Endothelial cell of umbilical vein (primary cell): Measurements from ENCODE around the gene NALCN. TPM values are rescaled to one million over a fixed set of nuclear protein-coding genes. Genes with fewer than 3 reads are reported as not detected.

ENCODE experiments used
- BruUV-seq: library from RNA; stranded (reverse); fragments of 400-500 nt; replicated peaks from 2 replicates; lab custom pipeline; 2021; lab: Mats Ljungman, UMichigan
- CTCF ChIA-PET: fragments of 300-600, 350-600 bp; sonication (Branson Sonifier 250); formaldehyde crosslinking; loops from one replicate; lab custom pipeline; 2021; ENCODE audit warnings: antibody characterized with exemption, inconsistent platforms; lab: Charles Lee
- POLR2A ChIA-PET: fragments of 300-600, 350-600 bp; sonication (Branson Sonifier 250); formaldehyde crosslinking; loops from one replicate; lab custom pipeline; 2021; ENCODE audit warnings: antibody characterized with exemption, inconsistent platforms; lab: Charles Lee
- DNase-seq: peaks from one replicate; pipeline ENCODE4 v3.0.0-alpha.2; 2011; ENCODE audit warnings: low read depth, low spot score
- FAIRE-seq: peaks from 2 replicates; lab custom pipeline; 2011; peaks lifted over from hg19 to GRCh38; lab: Jason Lieb, UNC
- H2AFZ ChIP-seq: 2 replicates; pipeline ENCODE4 v1.6.0; 2012; ENCODE audit warnings: low read depth, low read length, control low read depth, inconsistent platforms
- H3K27ac ChIP-seq: 2 replicates; pipeline ENCODE4 v1.5.1; 2011; ENCODE audit warnings: low read depth, mild to moderate bottlenecking, control low read depth, low read length, moderate library complexity; ENCODE audit not compliant: insufficient read depth
- H3K27me3 ChIP-seq, 2 experiments: 2 replicates each; pipeline versions ENCODE4 v1.6.0 to v1.6.1; 2011; ENCODE audit warnings: low read length in 2 of 2, mixed read lengths in 1 of 2; ENCODE audit not compliant: control insufficient read depth in 2 of 2, insufficient read depth in 2 of 2
- H3K36me3 ChIP-seq, 2 experiments: 2 replicates in 1 of 2; 3 replicates in 1 of 2; pipeline ENCODE4 v1.5.1; 2011; ENCODE audit warnings: low read length in 2 of 2, mild to moderate bottlenecking in 1 of 2, moderate library complexity in 1 of 2; ENCODE audit not compliant: control insufficient read depth in 2 of 2, insufficient read depth in 2 of 2; ENCODE audit errors: extremely low read depth in 1 of 2
- H3K4me1 ChIP-seq: 3 replicates; pipeline ENCODE4 v1.5.1; 2011; ENCODE audit warnings: mild to moderate bottlenecking, low read length; ENCODE audit not compliant: control insufficient read depth, insufficient read depth; ENCODE audit errors: extremely low read depth
- H3K4me2 ChIP-seq: 2 replicates; pipeline ENCODE4 v1.6.1; 2011; ENCODE audit warnings: low read length, control low read depth, mixed read lengths; ENCODE audit not compliant: insufficient read depth
- H3K4me3 ChIP-seq, 3 experiments: fragments of 200-600 bp in 1 of 3; sonication (generic), shearing (Covaris generic) in 1 of 3; replicated peaks in 1 of 3; 2 replicates each; pipeline ENCODE4 v1.5.1; 2011 to 2016; ENCODE audit warnings: control low read depth in 3 of 3, low read length in 3 of 3, mild to moderate bottlenecking in 2 of 3, inconsistent platforms in 1 of 3, low read depth in 1 of 3, moderate library complexity in 1 of 3; ENCODE audit not compliant: insufficient read depth in 1 of 3
- H3K79me2 ChIP-seq: 2 replicates; pipeline ENCODE4 v1.6.0; 2012; ENCODE audit warnings: low read length, inconsistent platforms; ENCODE audit not compliant: control insufficient read depth, insufficient read depth
- H3K9ac ChIP-seq: replicated peaks from 2 replicates; pipeline ENCODE3; 2011; ENCODE audit warnings: low read length, control low read depth; ENCODE audit not compliant: insufficient read depth; ENCODE audit errors: extremely low read depth
- H3K9me1 ChIP-seq: replicated peaks from 3 replicates; pipeline ENCODE4 v1.6.0; 2011; ENCODE audit warnings: mild to moderate bottlenecking, low read length; ENCODE audit not compliant: control insufficient read depth, insufficient read depth; ENCODE audit errors: extremely low read depth
- H3K9me3 ChIP-seq: replicated peaks from 2 replicates; pipeline ENCODE4 v1.5.1; 2012; ENCODE audit warnings: low read length, inconsistent platforms; ENCODE audit not compliant: control insufficient read depth, insufficient read depth
- H4K20me1 ChIP-seq: replicated peaks from 2 replicates; pipeline ENCODE3; 2011; ENCODE audit warnings: mild to moderate bottlenecking, low read length; ENCODE audit not compliant: control insufficient read depth, insufficient read depth; ENCODE audit errors: extremely low read depth
- CTCF ChIP-seq, 2 donors: IDR thresholded peaks; 1 replicate in 1 of 2; 2 replicates in 1 of 2; pipeline ENCODE4 v1.5.1; 2011; ENCODE audit warnings: low read length in 2 of 2, mild to moderate bottlenecking in 2 of 2, moderate library complexity in 2 of 2, control low read depth in 1 of 2, inconsistent platforms in 1 of 2, low read depth in 1 of 2; ENCODE audit not compliant: insufficient read depth in 1 of 2; ENCODE audit errors: extremely low read depth in 1 of 2
- EZH2 ChIP-seq: IDR thresholded peaks from 2 replicates; pipeline ENCODE4 v1.6.1; 2012; ENCODE audit warnings: borderline replicate concordance, low read depth, mild to moderate bottlenecking, moderate library complexity, low read length, inconsistent platforms; ENCODE audit not compliant: severe bottlenecking
- FOS ChIP-seq: IDR thresholded peaks from 2 replicates; pipeline ENCODE4 v1.6.1; 2011; ENCODE audit warnings: mild to moderate bottlenecking, low read length, moderate library complexity, borderline replicate concordance; ENCODE audit not compliant: insufficient read depth
- GATA2 ChIP-seq: IDR thresholded peaks from 2 replicates; pipeline ENCODE4 v1.7.0; 2011; ENCODE audit warnings: low read depth, mild to moderate bottlenecking, moderate library complexity, mixed read lengths, low read length; ENCODE audit not compliant: insufficient read length, insufficient read depth
- JUN ChIP-seq: IDR thresholded peaks from 2 replicates; pipeline ENCODE4 v1.6.1; 2011; ENCODE audit warnings: borderline replicate concordance, low read depth; ENCODE audit not compliant: insufficient read length, insufficient read depth
- MYC ChIP-seq: IDR thresholded peaks from one replicate; pipeline ENCODE4 v1.6.1; 2011; ENCODE audit warnings: mild to moderate bottlenecking, low read depth, low read length
- POLR2A ChIP-seq: IDR thresholded peaks from 2 replicates; pipeline ENCODE4 v1.6.1; 2012; ENCODE audit warnings: low read depth, mild to moderate bottlenecking, control low read depth, low read length
- POLR2AphosphoS5 ChIP-seq: IDR thresholded peaks from 2 replicates; pipeline ENCODE4 v1.6.1; 2012; ENCODE audit warnings: low read depth, mild to moderate bottlenecking, control low read depth, low read length, moderate library complexity; ENCODE audit not compliant: insufficient read depth
- dilution Hi-C: fragments of 300-500 bp; cut with MboI; formaldehyde crosslinking; loops from one replicate; pipeline ENCODE4 v1.15.0; 2019; ENCODE audit warnings: low sequenced_read_pairs; ENCODE audit not compliant: extremely low pct_ligation_motif_present
- intact Hi-C: fragments of 100-400 bp; cut with micrococcal nuclease; formaldehyde crosslinking; loops from one replicate; pipeline ENCODE4 v1.10.0; 2022
- polyA plus RNA-seq, 4 experiments: library from polyadenylated mRNA; depleted of rRNA in 3 of 4; stranded (reverse) in 3 of 4; unstranded in 1 of 4; fragments of >200 nt; gene quantifications; 2 replicates each; pipeline versions ENCODE4 v1.2.1 to v1.2.3, GENCODE V29; 2011 to 2012; ENCODE audit warnings: missing spikeins in 1 of 4
- total RNA-seq: library from RNA; stranded (reverse); gene quantifications from 2 replicates; pipeline ENCODE4 v1.2.3, GENCODE V29; 2021
- TF ChIP-seq, protein P1 (sequence below): IDR thresholded peaks from 2 replicates; pipeline ENCODE4 v1.6.1; 2011; ENCODE audit not compliant: insufficient read depth, insufficient read length

The NALCN gene
- total and polyA plus RNA-seq, 2 donors (not counting 3 experiments of a cell fraction or from before 2014, with no cell fraction given), result 3.3 to 4.4 TPM

DNA sequence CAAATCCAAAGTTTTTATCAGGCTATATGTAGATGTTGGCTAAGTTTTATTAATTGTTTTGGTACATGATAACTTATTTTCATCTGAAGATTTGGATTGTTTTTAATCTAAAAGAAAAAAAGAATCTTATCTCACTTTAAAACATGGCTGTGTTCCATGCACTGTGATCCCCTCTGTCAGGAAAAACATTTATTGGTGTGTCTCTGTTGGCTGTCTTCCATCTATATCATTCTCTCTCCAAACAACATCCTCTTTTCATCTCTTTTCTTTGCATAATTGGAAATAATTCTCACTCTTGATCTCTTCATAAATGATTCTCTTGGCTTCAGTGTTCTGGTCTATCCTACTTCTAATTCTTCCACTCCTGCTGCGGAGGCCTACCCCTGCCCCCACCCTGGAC lies 4.2 kb downstream of the NALCN start:
- CTCF ChIA-PET, result no interaction called here
- POLR2A ChIA-PET, result no interaction called here
- Histone ChIP-seq H2AFZ (no peak overlapping the region), H3K4me1 (peaks cover 8% of the 10 kb centered on the region), H3K27me3 (no peaks in the 10 kb centered on the region), H3K9ac (no peak overlapping the region), H3K36me3 (no peaks in the 10 kb centered on the region), H3K4me3 (no peak overlapping the region), H3K9me1 (no peaks in the 10 kb centered on the region), H3K9me3 (no peaks in the 10 kb centered on the region), H3K4me2 (no peak overlapping the region), H4K20me1 (no peaks in the 10 kb centered on the region), H3K79me2 (no peaks in the 10 kb centered on the region), H3K27ac (no peak overlapping the region)
- no peak for TF ChIP-seq MYC
- TF ChIP-seq CTCF (IDR thresholded peaks at IDR 0.05; ENCODE audit: extremely low read depth in 1 of 2, insufficient read depth in 1 of 2, low read depth in 1 of 2, low read length in 2 of 2), result no peak
- no peak for TF ChIP-seq EZH2
- TF ChIP-seq, protein P1, sequence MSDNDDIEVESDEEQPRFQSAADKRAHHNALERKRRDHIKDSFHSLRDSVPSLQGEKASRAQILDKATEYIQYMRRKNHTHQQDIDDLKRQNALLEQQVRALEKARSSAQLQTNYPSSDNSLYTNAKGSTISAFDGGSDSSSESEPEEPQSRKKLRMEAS, result no peak
- TF ChIP-seq POLR2A, result no peak
- no peak for TF ChIP-seq POLR2AphosphoS5
- no peak for TF ChIP-seq JUN
- TF ChIP-seq FOS, result no peak
- no peak for TF ChIP-seq GATA2
- intact Hi-C loops (no loop called here), dilution Hi-C loops (no loop called here)
- no TSS peak for BruUV-seq
- FAIRE-seq (no peak), DNase-seq (peak; percentile 18)
